Activated T-cell treated with anti-CD3 and anti-CD28 coated beads, Interleukin-2, amount 50 U/mL, for 1 hour (primary cell): ENCODE measurements around the gene STX1A.
"Not testable (repeated sequence)": the region's sequence is repeated elsewhere in the genome, so short reads cannot be mapped to it uniquely, and the experiment has no call there.

Source experiments
- DNase-seq: peaks from one replicate; pipeline ENCODE4 v3.0.0-alpha.2; 2020

STX1A gene

GRCh38 chr7:73734619-73735527, 15.4 kb upstream of the STX1A start:
- DNase-seq, result peak; percentile 79

- DNase-seq, result no peak
Observed at GRCh38 chr7:73732397-73732796, 12.9 kb upstream of the STX1A start.

- DNase-seq, result no peak
Observed at GRCh38 chr7:73730485-73730884, 11.0 kb upstream of the STX1A start.

GRCh38 chr7:73728551-73728950, 9.1 kb upstream of the STX1A start:
- DNase-seq, result no peak

- DNase-seq, result no peak
Observed at GRCh38 chr7:73727952-73728351, 8.5 kb upstream of the STX1A start.

GRCh38 chr7:73726083-73726466, 6.6 kb upstream of the STX1A start:
- DNase-seq, result no peak

GRCh38 chr7:73723813-73724212, 4.3 kb upstream of the STX1A start:
- no peak for DNase-seq

GRCh38 chr7:73722785-73723184, 3.3 kb upstream of the STX1A start:
- DNase-seq, result no peak

- not testable (repeated sequence) for DNase-seq
Observed at GRCh38 chr7:73722182-73722581, 2.7 kb upstream of the STX1A start.

- DNase-seq, result no peak
Observed at GRCh38 chr7:73721377-73721817, 1.9 kb upstream of the STX1A start.

GRCh38 chr7:73720443-73720842, 974 bp upstream of the STX1A start:
- not testable (repeated sequence) for DNase-seq

- DNase-seq, result no peak
Observed at GRCh38 chr7:73719806-73720169, 319 bp upstream of the STX1A start.

GRCh38 chr7:73718438-73718881, 1.0 kb downstream of the STX1A start:
- peak; percentile 54 for DNase-seq

GRCh38 chr7:73717991-73718405, 1.5 kb downstream of the STX1A start:
- DNase-seq, result peak; percentile 75

- no peak for DNase-seq
Observed at GRCh38 chr7:73717025-73717807, 2.3 kb downstream of the STX1A start.

GRCh38 chr7:73716318-73716890, 3.1 kb downstream of the STX1A start:
- DNase-seq, result no peak

- peak; percentile 27 for DNase-seq
Observed at GRCh38 chr7:73715648-73716317, 3.7 kb downstream of the STX1A start.

- not testable (repeated sequence) for DNase-seq
Observed at GRCh38 chr7:73713319-73713718, 6.2 kb downstream of the STX1A start.

- no peak for DNase-seq
Observed at GRCh38 chr7:73712773-73713172, 6.7 kb downstream of the STX1A start.

- no peak for DNase-seq
Observed at GRCh38 chr7:73708961-73709549, 10.4 kb downstream of the STX1A start.

GRCh38 chr7:73707045-73707631, 12.3 kb downstream of the STX1A start:
- DNase-seq, result peak; percentile 35
